ENCODE data around the gene AHDC1.

GRCh38 chr1:27557596-27558340 lies 46.2 kb downstream of the AHDC1 start:
- TF ChIP-seq CTCF (IDR thresholded peaks at IDR 0.05; ENCODE audit: low read depth, low read length, poor library complexity, severe bottlenecking) (no peak), EZH2phosphoT487 (IDR thresholded peaks at IDR 0.05; ENCODE audit: borderline replicate concordance, low read length) (no peak)
